Cardiac fibroblast (primary cell): Measurements from ENCODE around the gene SYT7.
"Not testable (repeated sequence)": the region's sequence is repeated elsewhere in the genome, so short reads cannot be mapped to it uniquely, and the experiment has no call there.

Experiments used
- DNase-seq, 2 donors: peaks; one replicate each; pipeline versions ENCODE4 v3.0.0 to v3.0.0-alpha.2; 2010; ENCODE audit warnings: low read depth in 2 of 2
- H3K4me3 ChIP-seq, 2 donors: replicated peaks in 1 of 2; 1 replicate in 1 of 2; 2 replicates in 1 of 2; pipeline ENCODE4 v1.5.1; 2011; ENCODE audit warnings: low read depth in 2 of 2, low read length in 2 of 2, mild to moderate bottlenecking in 2 of 2, moderate library complexity in 1 of 2
- TF ChIP-seq, protein P1 (sequence below): IDR thresholded peaks from one replicate; pipeline ENCODE4 v1.5.1; 2011; ENCODE audit warnings: low read depth, mild to moderate bottlenecking, low read length, inconsistent platforms

The SYT7 gene

DNA sequence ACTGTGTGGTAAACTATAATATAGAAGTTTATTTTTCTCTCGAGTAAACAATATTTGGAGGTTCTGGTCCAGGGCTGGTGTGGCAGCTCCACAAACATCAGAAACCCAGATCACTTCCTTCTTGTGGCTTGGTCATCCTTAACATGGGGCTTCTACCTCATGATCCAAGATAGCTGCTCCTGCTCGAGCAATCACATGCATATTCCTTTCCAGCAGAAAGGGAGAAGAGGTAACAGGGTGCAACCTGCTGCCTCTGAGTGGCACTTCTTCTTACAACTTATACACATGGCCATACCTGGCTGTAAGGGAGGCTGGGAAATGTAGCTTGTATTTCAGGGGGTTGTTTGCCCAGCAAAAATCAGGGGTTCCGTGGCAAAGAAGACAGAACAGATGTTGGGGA lies 44.6 kb upstream of the SYT7 start:
- H3K4me3 ChIP-seq, result no peak overlapping the region
- DNase-seq, result no peak
- TF ChIP-seq, protein P1, sequence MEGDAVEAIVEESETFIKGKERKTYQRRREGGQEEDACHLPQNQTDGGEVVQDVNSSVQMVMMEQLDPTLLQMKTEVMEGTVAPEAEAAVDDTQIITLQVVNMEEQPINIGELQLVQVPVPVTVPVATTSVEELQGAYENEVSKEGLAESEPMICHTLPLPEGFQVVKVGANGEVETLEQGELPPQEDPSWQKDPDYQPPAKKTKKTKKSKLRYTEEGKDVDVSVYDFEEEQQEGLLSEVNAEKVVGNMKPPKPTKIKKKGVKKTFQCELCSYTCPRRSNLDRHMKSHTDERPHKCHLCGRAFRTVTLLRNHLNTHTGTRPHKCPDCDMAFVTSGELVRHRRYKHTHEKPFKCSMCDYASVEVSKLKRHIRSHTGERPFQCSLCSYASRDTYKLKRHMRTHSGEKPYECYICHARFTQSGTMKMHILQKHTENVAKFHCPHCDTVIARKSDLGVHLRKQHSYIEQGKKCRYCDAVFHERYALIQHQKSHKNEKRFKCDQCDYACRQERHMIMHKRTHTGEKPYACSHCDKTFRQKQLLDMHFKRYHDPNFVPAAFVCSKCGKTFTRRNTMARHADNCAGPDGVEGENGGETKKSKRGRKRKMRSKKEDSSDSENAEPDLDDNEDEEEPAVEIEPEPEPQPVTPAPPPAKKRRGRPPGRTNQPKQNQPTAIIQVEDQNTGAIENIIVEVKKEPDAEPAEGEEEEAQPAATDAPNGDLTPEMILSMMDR, result no peak

DNA sequence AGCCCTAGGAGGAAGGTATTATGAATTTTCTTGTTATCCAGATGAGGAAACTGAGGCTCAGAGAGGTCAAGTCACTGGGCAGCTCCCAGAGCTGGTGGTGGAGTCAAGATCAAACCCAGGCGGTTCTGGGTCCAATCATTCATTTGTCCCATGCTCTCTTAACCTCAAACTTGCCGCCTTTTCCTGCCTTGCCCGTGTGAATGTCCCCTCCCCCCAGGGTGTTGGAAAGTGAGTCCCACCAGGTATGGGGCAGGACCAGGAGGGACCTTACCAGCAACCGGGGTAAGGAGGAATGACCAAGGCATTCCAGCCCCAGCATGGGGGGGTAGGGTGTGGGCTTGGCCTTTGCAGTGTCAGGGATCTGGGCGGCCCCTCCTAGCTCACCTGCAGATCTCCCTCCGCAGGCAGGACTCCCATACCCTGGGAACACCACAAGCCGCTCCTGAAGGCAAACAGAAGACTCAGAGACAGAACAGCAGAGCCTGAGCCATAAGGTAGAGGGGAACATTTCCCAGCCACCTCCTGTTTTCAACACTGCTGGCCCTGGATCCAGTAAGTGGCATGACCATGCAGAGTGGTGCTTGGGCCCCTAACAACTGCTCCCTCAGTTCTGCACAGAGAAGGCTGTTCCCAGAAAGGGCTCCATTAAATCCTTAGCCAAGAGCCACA lies 41.2 kb upstream of the SYT7 start:
- no peak overlapping the region for H3K4me3 ChIP-seq
- DNase-seq, result no peak
- TF ChIP-seq, protein P1, result no peak

DNA sequence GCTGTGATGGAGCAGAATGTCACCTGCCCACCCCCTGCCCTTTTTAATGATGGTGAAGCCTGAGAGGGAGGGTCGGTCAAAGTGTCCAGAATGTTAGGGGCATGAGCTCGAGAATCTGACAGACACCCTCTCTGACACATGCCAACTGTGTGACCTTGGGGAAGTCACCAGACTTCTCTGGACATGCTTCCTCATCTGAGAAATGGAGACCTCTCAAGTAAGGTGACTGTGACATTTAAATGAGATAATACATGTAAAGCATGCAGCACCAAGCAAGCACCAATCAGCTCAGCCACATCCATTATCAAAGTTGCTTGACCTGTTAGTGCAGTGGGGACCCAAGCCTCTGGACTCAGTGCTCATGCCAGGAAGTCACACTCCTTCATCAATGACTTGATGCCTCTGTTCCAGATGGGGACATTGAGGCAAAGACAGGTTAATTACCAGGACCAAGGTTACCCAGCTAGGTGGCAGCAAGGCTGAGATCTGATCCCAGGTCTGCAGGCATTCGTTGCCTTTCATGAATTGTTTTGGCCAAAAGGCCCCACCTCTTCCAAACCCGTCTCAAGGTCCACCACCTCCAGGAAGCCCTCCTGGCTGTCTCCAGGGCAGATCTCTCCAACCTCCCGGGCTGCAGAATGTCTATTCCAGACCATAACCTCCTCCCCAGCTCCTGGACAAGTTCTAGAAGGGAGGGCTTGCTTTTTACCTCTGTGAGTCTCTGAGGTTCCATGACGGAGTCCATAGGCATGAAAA lies 38.8 kb upstream of the SYT7 start:
- TF ChIP-seq, protein P1, result no peak
- no peak overlapping the region for H3K4me3 ChIP-seq
- DNase-seq, result no peak

DNA sequence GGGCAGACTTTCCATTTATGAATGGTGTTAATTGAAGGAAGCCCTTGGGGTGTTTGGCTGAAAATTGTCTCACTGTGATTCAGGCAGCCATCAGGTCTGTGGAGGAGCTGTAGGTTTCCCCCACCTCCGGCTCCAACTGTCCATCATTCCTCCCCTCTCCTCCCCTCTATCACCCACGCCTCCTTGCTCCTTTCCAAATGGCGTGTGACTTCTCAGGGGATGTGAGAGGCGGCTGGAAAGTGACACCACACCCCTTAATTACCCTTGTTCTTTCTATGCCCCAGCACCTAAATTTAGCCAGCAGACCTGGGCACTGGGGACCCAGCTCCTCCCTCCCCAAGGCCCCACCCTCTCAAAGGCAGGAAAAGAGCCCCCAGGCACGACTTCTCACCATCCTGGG lies 38.1 kb upstream of the SYT7 start:
- TF ChIP-seq, protein P1, result no peak
- no peak for DNase-seq
- H3K4me3 ChIP-seq, result no peak overlapping the region

DNA sequence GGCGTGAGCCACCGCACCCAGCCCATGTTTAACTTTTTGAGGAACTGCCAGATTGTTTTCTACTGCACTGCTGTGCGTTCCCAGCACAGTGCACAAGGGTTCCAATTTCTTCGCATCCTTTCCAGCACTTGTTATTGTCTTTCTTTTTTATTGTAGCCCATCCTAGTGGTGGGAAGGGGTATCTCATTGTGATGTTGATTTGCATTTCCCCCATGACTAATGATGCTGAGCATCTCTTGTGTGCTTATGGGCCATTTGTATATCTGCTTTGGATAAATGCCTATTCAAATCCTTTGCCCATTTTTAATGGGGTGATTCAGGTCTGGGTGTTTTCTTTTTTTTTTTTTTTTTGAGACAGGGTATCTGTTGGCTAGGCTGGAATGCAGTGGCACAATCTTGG lies 36.6 kb upstream of the SYT7 start:
- peak in 1 of 2 donors; percentile 30 for DNase-seq
- H3K4me3 ChIP-seq, result no peak overlapping the region
- TF ChIP-seq, protein P1, result peak; percentile 4

DNA sequence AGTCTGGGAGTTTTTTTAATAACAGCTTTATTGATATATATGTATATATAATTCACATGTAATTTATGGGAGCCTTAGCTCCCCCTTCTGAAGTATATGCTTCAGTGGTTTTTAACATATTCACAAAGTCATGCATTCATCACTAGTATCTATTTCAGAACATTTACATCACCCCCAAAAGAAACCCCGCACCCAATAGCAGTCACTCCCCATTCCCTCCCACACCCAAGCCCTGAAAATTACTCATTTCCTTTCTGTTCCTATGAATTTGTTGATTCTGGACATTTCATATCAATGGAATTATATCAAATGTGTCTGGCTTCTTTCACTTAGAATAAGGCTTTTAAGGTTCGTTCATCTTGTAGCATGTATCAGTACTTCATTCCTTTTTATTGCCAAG lies 35.6 kb upstream of the SYT7 start:
- TF ChIP-seq, protein P1, result no peak
- DNase-seq, result peak; percentile 38 to 75
- H3K4me3 ChIP-seq, result no peak overlapping the region

DNA sequence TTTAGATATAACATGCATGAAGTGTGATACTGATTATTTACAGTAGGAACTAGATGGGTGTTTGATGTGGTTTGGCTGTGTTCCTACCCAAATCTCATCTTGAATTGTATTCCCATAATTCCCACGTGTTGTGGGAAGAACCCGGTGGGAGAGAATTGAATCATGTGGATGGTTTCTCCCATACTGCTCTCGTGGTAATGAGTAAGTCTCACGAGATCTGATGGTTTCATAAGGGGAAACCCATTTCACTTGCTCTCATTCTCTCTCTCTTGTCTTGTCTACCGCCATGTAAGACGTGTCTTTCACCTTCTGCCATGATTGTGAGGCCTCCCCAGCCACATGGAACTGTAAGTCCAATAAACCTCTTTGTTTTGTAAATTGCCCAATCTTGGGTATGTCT lies 33.9 kb upstream of the SYT7 start:
- H3K4me3 ChIP-seq, result not testable (repeated sequence)
- peak in 1 of 2 donors; percentile 68 for DNase-seq
